Erythroblast (primary cell): ENCODE data around the gene NIP7.

Source experiments
- GATA1 ChIP-seq: IDR thresholded peaks from 2 replicates; pipeline ENCODE4 v1.6.1; 2011; ENCODE audit warnings: low read depth, mild to moderate bottlenecking, control low read depth, low read length, moderate library complexity
- POLR2A ChIP-seq: IDR thresholded peaks from 2 replicates; pipeline ENCODE4 v1.6.1; 2011; ENCODE audit warnings: mild to moderate bottlenecking, low read length

DNA sequence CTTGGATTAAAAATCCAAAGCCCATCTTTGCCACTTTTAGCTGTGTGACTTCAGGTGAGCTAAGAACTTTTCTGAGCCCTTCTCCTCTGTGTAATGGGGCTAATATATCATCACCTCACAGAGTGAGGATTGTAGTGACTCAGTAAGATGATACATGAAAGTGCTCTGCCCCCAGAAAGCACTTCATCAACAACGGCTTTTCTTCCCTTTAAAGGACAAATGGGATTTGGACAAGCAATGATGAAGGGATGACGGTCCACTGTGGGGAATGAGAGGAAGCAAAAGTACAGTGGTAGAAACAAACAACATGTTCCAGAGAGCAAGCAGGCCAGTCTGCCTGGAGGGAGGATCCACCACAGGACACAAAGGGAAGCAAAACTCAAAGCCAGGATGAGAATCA lies 26.3 kb downstream of the NIP7 start:
- TF ChIP-seq POLR2A (no peak), GATA1 (no peak)
